Spinal cord (tissue), 10 donors: ENCODE results near the gene IDNK. TPM values are rescaled to one million over a fixed set of nuclear protein-coding genes. Genes with fewer than 3 reads are reported as not detected.

Experiments used
- DNase-seq, 6 donors: peaks; one replicate each; pipeline versions ENCODE4 v3.0.0 to v3.0.0-alpha.2; 2013 to 2015; ENCODE audit warnings: low spot score in 6 of 6, low read depth in 4 of 6
- H3K27ac ChIP-seq: one replicate; pipeline ENCODE4 v1.5.1; 2013; ENCODE audit warnings: low read depth, low read length, control low read depth
- H3K27me3 ChIP-seq: one replicate; pipeline ENCODE4 v1.6.1; 2013; ENCODE audit warnings: low read length; ENCODE audit not compliant: control insufficient read depth, insufficient read depth
- H3K36me3 ChIP-seq: one replicate; pipeline ENCODE4 v1.6.1; 2013; ENCODE audit warnings: low read length; ENCODE audit not compliant: control insufficient read depth, insufficient read depth
- H3K4me1 ChIP-seq: one replicate; pipeline ENCODE4 v1.6.1; 2013; ENCODE audit warnings: low read length; ENCODE audit not compliant: control insufficient read depth, insufficient read depth
- H3K4me3 ChIP-seq: one replicate; pipeline ENCODE4 v1.5.1; 2013; ENCODE audit warnings: low read depth, low read length, control low read depth
- H3K9me3 ChIP-seq: one replicate; pipeline ENCODE4 v1.6.1; 2013; ENCODE audit warnings: low read length; ENCODE audit not compliant: control insufficient read depth, insufficient read depth
- WGBS: methylation state at CpG from one replicate; pipeline ENCODE4 v1.1.5; 2013; ENCODE audit warnings: missing lambda C conversion rate; ENCODE audit not compliant: insufficient coverage; 5-methylcytosine and 5-hydroxymethylcytosine counted together
- polyA plus RNA-seq, 2 donors: library from polyadenylated mRNA; unstranded; fragments of 120-200 nt; gene quantifications; one replicate each; pipeline ENCODE4 v1.2.1, GENCODE V29; 2013; ENCODE audit not compliant: insufficient read length in 2 of 2
- total RNA-seq, 2 donors: library from RNA; depleted of rRNA in 1 of 2; stranded (reverse); fragments of 120-200 nt in 1 of 2; fragments of >200 nt in 1 of 2; gene quantifications; one replicate each; pipeline versions ENCODE4 v1.2.3 to v1.2.4, GENCODE V29; 2013 to 2014
- donor health status: healthy.

IDNK gene
- total and polyA plus RNA-seq, 4 donors: 5.6 to 12.4 (median 10.8) TPM

- DNase-seq: no peak
- WGBS: 81% methylated on average over 4 of the region's 4 CpGs
- peaks cover 14% of the 10 kb centered on the region for H3K36me3 ChIP-seq
- no peak overlapping the region for H3K4me3 ChIP-seq
- H3K9me3 ChIP-seq: no peaks in the 10 kb centered on the region
- no peak overlapping the region for H3K27ac ChIP-seq
- no peaks in the 10 kb centered on the region for H3K4me1 ChIP-seq
- no peaks in the 10 kb centered on the region for H3K27me3 ChIP-seq
Observed at GRCh38 chr9:83649515-83649914, 26.6 kb downstream of the IDNK start.

- WGBS: no CpG with 5 or more reads among the region's 2 CpGs
- H3K27me3 ChIP-seq: no peaks in the 10 kb centered on the region
- no peaks in the 10 kb centered on the region for H3K9me3 ChIP-seq
- H3K4me1 ChIP-seq: no peaks in the 10 kb centered on the region
- no peak overlapping the region for H3K27ac ChIP-seq
- DNase-seq: no peak
- no peak overlapping the region for H3K4me3 ChIP-seq
- peaks cover 6% of the 10 kb centered on the region for H3K36me3 ChIP-seq
Observed at GRCh38 chr9:83651558-83651957, 28.6 kb downstream of the IDNK start.

GRCh38 chr9:83652433-83652832, 29.5 kb downstream of the IDNK start:
- H3K36me3 ChIP-seq: peaks cover 7% of the 10 kb centered on the region
- no peaks in the 10 kb centered on the region for H3K4me1 ChIP-seq
- H3K27me3 ChIP-seq: no peaks in the 10 kb centered on the region
- no peak for DNase-seq
- H3K4me3 ChIP-seq: no peak overlapping the region
- no peaks in the 10 kb centered on the region for H3K9me3 ChIP-seq
- WGBS: no CpG with 5 or more reads among the region's 1 CpG
- no peak overlapping the region for H3K27ac ChIP-seq

- Histone ChIP-seq H3K27me3 (no peaks in the 10 kb centered on the region), H3K9me3 (no peaks in the 10 kb centered on the region), H3K4me3 (no peak overlapping the region), H3K27ac (no peak overlapping the region), H3K36me3 (peaks cover 4% of the 10 kb centered on the region), H3K4me1 (no peaks in the 10 kb centered on the region)
- DNase-seq: no peak
- no CpG with 5 or more reads among the region's 1 CpG for WGBS
Observed at GRCh38 chr9:83655433-83655832, 32.5 kb downstream of the IDNK start.

GRCh38 chr9:83656032-83656680, 33.2 kb downstream of the IDNK start:
- H3K9me3 ChIP-seq: no peaks in the 10 kb centered on the region
- H3K36me3 ChIP-seq: peaks cover 4% of the 10 kb centered on the region
- no peaks in the 10 kb centered on the region for H3K4me1 ChIP-seq
- 83% methylated on average over 1 of the region's 2 CpGs for WGBS
- H3K27ac ChIP-seq: no peak overlapping the region
- H3K27me3 ChIP-seq: no peaks in the 10 kb centered on the region
- no peak overlapping the region for H3K4me3 ChIP-seq
- DNase-seq: no peak

- 94% methylated on average over 6 of the region's 6 CpGs for WGBS
- no peaks in the 10 kb centered on the region for H3K27me3 ChIP-seq
- no peaks in the 10 kb centered on the region for H3K4me1 ChIP-seq
- no peak overlapping the region for H3K27ac ChIP-seq
- H3K36me3 ChIP-seq: peaks cover 4% of the 10 kb centered on the region
- no peaks in the 10 kb centered on the region for H3K9me3 ChIP-seq
- no peak for DNase-seq
- no peak overlapping the region for H3K4me3 ChIP-seq
Observed at GRCh38 chr9:83656952-83657351, 34.0 kb downstream of the IDNK start.

- Histone ChIP-seq H3K4me1 (no peaks in the 10 kb centered on the region), H3K27ac (no peak overlapping the region), H3K27me3 (no peaks in the 10 kb centered on the region), H3K9me3 (no peaks in the 10 kb centered on the region), H3K4me3 (no peak overlapping the region), H3K36me3 (peaks cover 20% of the 10 kb centered on the region)
- WGBS: 100% methylated on average over 1 of the region's 3 CpGs
- no peak for DNase-seq
Observed at GRCh38 chr9:83662933-83663332, 40.0 kb downstream of the IDNK start.

GRCh38 chr9:83665580-83666200, 42.7 kb downstream of the IDNK start:
- Histone ChIP-seq H3K27me3 (no peaks in the 10 kb centered on the region), H3K4me1 (no peaks in the 10 kb centered on the region), H3K4me3 (no peak overlapping the region), H3K36me3 (peaks cover 20% of the 10 kb centered on the region), H3K27ac (no peak overlapping the region), H3K9me3 (no peaks in the 10 kb centered on the region)
- WGBS: no CpG with 5 or more reads among the region's 5 CpGs
- DNase-seq: no peak

- Histone ChIP-seq H3K27ac (no peak overlapping the region), H3K9me3 (no peaks in the 10 kb centered on the region), H3K4me1 (no peaks in the 10 kb centered on the region), H3K27me3 (no peaks in the 10 kb centered on the region), H3K36me3 (peaks cover 13% of the 10 kb centered on the region), H3K4me3 (no peak overlapping the region)
- no peak for DNase-seq
- no CpG with 5 or more reads among the region's 1 CpG for WGBS
Observed at GRCh38 chr9:83669067-83669466, 46.1 kb downstream of the IDNK start.

GRCh38 chr9:83670381-83670780, 47.4 kb downstream of the IDNK start:
- 100% methylated on average over 3 of the region's 5 CpGs for WGBS
- Histone ChIP-seq H3K36me3 (peaks cover 6% of the 10 kb centered on the region), H3K4me1 (no peaks in the 10 kb centered on the region), H3K27me3 (no peaks in the 10 kb centered on the region), H3K4me3 (no peak overlapping the region), H3K27ac (no peak overlapping the region), H3K9me3 (no peaks in the 10 kb centered on the region)
- DNase-seq: no peak
